Sigmoid colon (tissue), 7 donors: Measurements from ENCODE around the gene COX6B2. TPM values are rescaled to one million over a fixed set of nuclear protein-coding genes. Genes with fewer than 3 reads are reported as not detected.

Experiments used
- DNase-seq: peaks from one replicate; pipeline ENCODE4 v3.0.0-alpha.2; 2019
- H3K27ac ChIP-seq, 4 donors: fragments of 200-600 bp; sonication (generic); one replicate each; pipeline ENCODE4 v1.5.1; 2016 to 2019; ENCODE audit warnings: mild to moderate bottlenecking in 1 of 4
- H3K27me3 ChIP-seq, 3 donors: fragments of 200-600 bp; sonication (generic); one replicate each; pipeline ENCODE4 v1.5.1; 2019; ENCODE audit warnings: mild to moderate bottlenecking in 1 of 3
- H3K36me3 ChIP-seq, 4 donors: fragments of 200-600 bp; sonication (generic); one replicate each; pipeline ENCODE4 v1.5.1; 2016 to 2019
- H3K4me1 ChIP-seq, 4 donors: fragments of 200-600 bp; sonication (generic); one replicate each; pipeline ENCODE4 v1.5.1; 2017 to 2019
- H3K4me3 ChIP-seq, 4 donors: fragments of 200-600 bp; sonication (generic); one replicate each; pipeline ENCODE4 v1.5.1; 2017 to 2019; ENCODE audit warnings: mild to moderate bottlenecking in 2 of 4, moderate library complexity in 1 of 4
- H3K9me3 ChIP-seq, 4 donors: fragments of 200-600 bp in 3 of 4; sonication (generic) in 3 of 4; one replicate each; pipeline versions ENCODE4 v1.5.1 to v1.6.1; 2013 to 2019
- EP300 ChIP-seq, 4 donors: sonication (generic); formaldehyde crosslinking; IDR thresholded peaks; one replicate each; pipeline ENCODE4 v1.6.1; 2017; ENCODE audit warnings: antibody characterized with exemption in 4 of 4
- POLR2A ChIP-seq, 2 donors: fragments of 450-650 bp; IDR thresholded peaks; one replicate each; pipeline ENCODE4 v1.6.1; 2016; ENCODE audit warnings: antibody characterized with exemption in 2 of 2, mild to moderate bottlenecking in 2 of 2, moderate library complexity in 2 of 2
- POLR2AphosphoS5 ChIP-seq, 4 donors: sonication (generic); formaldehyde crosslinking; IDR thresholded peaks; one replicate each; pipeline ENCODE4 v1.6.1; 2017; ENCODE audit warnings: antibody characterized with exemption in 4 of 4
- WGBS, 2 donors: extraction: QIAGEN DNeasy Blood & Tissue Kit; methylation state at CpG; one replicate each; pipeline ENCODE4 v1.1.7; 2013; 5-methylcytosine and 5-hydroxymethylcytosine counted together
- intact Hi-C: fragments of 100-400 bp; cut with DNase I; formaldehyde crosslinking; loops from one replicate; pipeline ENCODE4 v1.15.1; 2023
- polyA plus RNA-seq, 3 donors: library from polyadenylated mRNA; stranded (reverse); fragments of 200-250 nt; gene quantifications; one replicate each; pipeline ENCODE4 v1.2.3, GENCODE V29; 2013
- total RNA-seq, 4 donors: library from RNA; depleted of rRNA; stranded (reverse); fragments of >200 nt; gene quantifications; one replicate each; pipeline ENCODE4 v1.1.0, GENCODE V29; 2016
- TF ChIP-seq, protein P1 (sequence below), 4 experiments: fragments of 450-650 bp in 3 of 4; fragments of 200-600 bp in 1 of 4; IDR thresholded peaks; one replicate each; pipeline ENCODE4 v1.5.1; 2016 to 2019; ENCODE audit warnings: antibody characterized with exemption in 4 of 4, mild to moderate bottlenecking in 3 of 4, moderate library complexity in 2 of 4
- donor health status: healthy with polysubstance abuse.
- donor health status: Bipolar disorder and iron deficiency.
- donor health status: healthy.

Gene COX6B2
- total and polyA plus RNA-seq, 7 donors = 0.16 to 3.8 (median 0.99) TPM; not detected in 3

DNA sequence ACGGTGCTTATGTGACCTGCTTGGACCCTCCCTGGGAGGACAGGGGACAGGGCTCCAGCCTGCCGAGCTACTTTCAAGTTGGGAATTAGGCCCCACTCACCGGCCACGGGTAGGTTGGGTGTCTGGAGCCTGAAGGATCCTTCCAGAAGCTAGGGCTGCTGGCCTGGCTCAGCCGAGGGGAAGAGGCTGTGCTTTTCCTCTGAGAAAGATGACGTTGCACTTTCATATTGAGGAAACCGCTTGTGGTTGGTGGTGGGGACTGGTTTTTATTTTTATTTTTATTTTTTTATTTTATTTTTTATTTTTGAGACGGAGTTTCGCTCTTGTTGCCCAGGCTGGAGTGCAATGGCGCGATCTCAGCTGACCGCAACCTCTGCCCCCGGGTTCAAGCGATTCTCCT lies 29.3 kb downstream of the COX6B2 start, which contains the start of gene TMEM150B:
Gene TMEM150B, minus strand, starts transcription at position 170 of the 400 bp plus-strand sequence. CDS start 4,305 bp downstream, outside the sequence.
- H3K4me1 ChIP-seq = peaks cover 0 to 2% (median 0%) of the 10 kb centered on the region in 4 donors
- peaks cover 0 to 5% (median 0%) of the 10 kb centered on the region in 3 donors for H3K27me3 ChIP-seq
- peak within 1 kb of the TSS in 1 of 4 donors; percentile 27 for H3K4me3 ChIP-seq
- intact Hi-C loops = no loop called here
- DNase-seq = no peak
- WGBS, 2 donors = 67 to 83% methylated on average over 14 of the region's 14 CpGs
- H3K9me3 ChIP-seq = no peaks in the 10 kb centered on the region
- H3K27ac ChIP-seq = peak within 1 kb of the TSS in 2 of 4 donors; percentile 27 to 48
- TF ChIP-seq POLR2AphosphoS5 (IDR thresholded peaks at IDR 0.05) (peak in 1 of 4 donors; percentile 24), EP300 (IDR thresholded peaks at IDR 0.05) (no peak), POLR2A (IDR thresholded peaks at IDR 0.05) (no peak)
- TF ChIP-seq, protein P1, sequence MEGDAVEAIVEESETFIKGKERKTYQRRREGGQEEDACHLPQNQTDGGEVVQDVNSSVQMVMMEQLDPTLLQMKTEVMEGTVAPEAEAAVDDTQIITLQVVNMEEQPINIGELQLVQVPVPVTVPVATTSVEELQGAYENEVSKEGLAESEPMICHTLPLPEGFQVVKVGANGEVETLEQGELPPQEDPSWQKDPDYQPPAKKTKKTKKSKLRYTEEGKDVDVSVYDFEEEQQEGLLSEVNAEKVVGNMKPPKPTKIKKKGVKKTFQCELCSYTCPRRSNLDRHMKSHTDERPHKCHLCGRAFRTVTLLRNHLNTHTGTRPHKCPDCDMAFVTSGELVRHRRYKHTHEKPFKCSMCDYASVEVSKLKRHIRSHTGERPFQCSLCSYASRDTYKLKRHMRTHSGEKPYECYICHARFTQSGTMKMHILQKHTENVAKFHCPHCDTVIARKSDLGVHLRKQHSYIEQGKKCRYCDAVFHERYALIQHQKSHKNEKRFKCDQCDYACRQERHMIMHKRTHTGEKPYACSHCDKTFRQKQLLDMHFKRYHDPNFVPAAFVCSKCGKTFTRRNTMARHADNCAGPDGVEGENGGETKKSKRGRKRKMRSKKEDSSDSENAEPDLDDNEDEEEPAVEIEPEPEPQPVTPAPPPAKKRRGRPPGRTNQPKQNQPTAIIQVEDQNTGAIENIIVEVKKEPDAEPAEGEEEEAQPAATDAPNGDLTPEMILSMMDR (IDR thresholded peaks at IDR 0.05) = no peak
- no peaks in the 10 kb centered on the region for H3K36me3 ChIP-seq

DNA sequence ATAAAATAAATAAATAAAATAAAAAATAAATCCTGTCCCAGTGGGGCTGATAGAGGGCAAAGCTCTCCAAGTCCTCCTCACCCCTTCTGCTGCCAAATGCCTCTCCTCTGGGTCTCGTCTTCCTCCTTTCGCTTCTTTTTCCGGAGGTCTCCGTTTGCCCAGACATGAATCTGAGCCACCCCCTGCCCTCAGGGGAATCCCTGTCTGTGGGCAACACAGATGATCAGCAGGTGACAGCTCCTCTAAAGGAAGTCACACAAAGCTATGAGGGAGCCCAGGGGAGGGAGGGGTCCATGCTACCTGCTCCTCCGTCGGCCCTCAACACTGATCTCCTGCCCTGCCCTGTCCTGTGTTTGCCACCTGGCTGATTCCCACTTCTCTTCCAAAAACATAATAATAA lies 29.9 kb downstream of the COX6B2 start:
- intact Hi-C loops = no loop called here
- H3K27me3 ChIP-seq = peaks cover 0 to 10% (median 4%) of the 10 kb centered on the region in 3 donors
- WGBS, 2 donors = 67 to 86% methylated on average over 6 of the region's 6 CpGs
- peak overlapping the region in 1 of 4 donors; percentile 48 for H3K27ac ChIP-seq
- no peak for DNase-seq
- TF ChIP-seq POLR2AphosphoS5 (IDR thresholded peaks at IDR 0.05) (no peak), POLR2A (IDR thresholded peaks at IDR 0.05) (no peak), EP300 (IDR thresholded peaks at IDR 0.05) (no peak)
- TF ChIP-seq, protein P1 (IDR thresholded peaks at IDR 0.05) = no peak
- no peaks in the 10 kb centered on the region for H3K9me3 ChIP-seq
- no peaks in the 10 kb centered on the region for H3K36me3 ChIP-seq
- H3K4me1 ChIP-seq = peaks cover 0 to 5% (median 0%) of the 10 kb centered on the region in 4 donors
- H3K4me3 ChIP-seq = peak overlapping the region in 1 of 4 donors; percentile 27

DNA sequence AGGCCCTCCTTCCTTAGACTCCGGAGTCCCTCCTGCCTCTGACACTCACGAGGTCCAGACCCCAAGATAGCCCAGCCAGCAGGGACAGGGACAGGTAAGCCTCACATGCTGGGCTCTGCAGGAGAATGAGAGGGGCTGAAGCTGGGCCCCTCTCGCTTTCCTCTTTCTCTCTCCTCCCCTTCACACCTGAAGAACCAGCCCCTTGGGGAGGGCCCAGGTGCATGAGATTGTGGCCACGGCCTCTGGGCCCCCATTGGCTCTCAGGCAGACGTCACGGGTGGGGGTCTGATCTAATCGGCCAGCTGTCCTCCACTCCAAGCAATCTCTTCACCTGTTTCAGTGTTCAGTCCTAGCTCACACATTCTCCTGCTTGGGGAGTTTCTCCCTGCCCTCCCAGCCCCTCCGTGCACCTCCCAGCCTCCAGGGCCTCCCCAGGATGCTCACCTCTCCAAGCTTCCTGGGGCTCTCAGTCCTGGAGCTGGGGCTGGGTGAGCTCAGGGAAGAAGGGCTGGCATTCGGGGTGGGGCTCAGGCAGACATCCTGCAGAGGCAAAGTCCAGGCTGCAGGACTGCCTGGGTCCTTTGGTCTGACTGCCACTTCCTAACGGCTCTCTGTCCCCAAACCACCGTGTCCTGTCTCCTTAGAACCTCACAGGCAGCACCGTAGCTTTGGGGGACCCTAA lies 32.2 kb downstream of the COX6B2 start:
- intact Hi-C loops = no loop called here
- Histone ChIP-seq H3K4me1 (peaks cover 0 to 5% (median 0%) of the 10 kb centered on the region in 4 donors), H3K27me3 (peaks cover 0 to 11% (median 6%) of the 10 kb centered on the region in 3 donors), H3K36me3 (no peaks in the 10 kb centered on the region), H3K9me3 (no peaks in the 10 kb centered on the region), H3K27ac (no peak overlapping the region), H3K4me3 (no peak overlapping the region)
- DNase-seq = no peak
- TF ChIP-seq POLR2A (IDR thresholded peaks at IDR 0.05) (no peak), POLR2AphosphoS5 (IDR thresholded peaks at IDR 0.05) (no peak), EP300 (IDR thresholded peaks at IDR 0.05) (no peak)
- TF ChIP-seq, protein P1 (IDR thresholded peaks at IDR 0.05) = no peak
- WGBS, 2 donors = 58 to 65% methylated on average over 12 of the region's 12 CpGs

DNA sequence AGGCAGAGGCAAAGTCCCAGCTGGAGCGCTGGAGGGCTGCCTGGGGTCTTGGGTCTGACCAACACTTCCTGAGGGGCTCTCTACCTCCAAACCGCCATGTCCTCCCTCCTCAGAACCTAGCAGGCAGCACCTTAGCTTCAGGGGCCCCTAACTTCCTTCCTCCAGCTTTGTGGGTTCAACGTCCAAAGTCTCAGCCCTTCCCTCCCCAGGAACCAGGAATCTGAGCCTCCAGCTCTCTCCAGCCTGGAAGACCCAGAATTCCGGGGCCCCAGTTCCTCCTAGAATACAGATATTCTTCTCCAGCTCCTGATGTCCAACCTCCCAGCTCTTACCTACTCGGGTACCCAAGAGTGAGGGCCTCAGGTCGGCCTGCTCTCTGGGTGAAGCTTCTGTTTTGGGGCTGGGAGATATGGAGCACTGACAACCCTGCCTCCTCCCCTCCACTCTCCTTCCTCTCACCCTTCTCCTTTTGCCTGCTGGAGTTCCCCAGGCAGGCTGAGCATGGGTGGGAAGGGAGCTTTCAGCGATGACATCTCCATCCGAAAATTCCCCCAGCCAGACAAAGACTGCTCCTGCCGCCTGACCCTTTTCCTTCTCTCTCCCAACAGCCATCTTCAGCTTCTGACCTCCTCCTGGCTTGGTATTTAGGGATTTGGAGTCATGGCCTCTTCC lies 32.9 kb downstream of the COX6B2 start:
- TF ChIP-seq EP300 (IDR thresholded peaks at IDR 0.05) = no peak
- TF ChIP-seq POLR2AphosphoS5 (IDR thresholded peaks at IDR 0.05) = no peak
- TF ChIP-seq, protein P1 (IDR thresholded peaks at IDR 0.05) = no peak
- no peak for TF ChIP-seq POLR2A (IDR thresholded peaks at IDR 0.05)
- Histone ChIP-seq H3K36me3 (no peaks in the 10 kb centered on the region), H3K27me3 (peaks cover 0 to 11% (median 6%) of the 10 kb centered on the region in 3 donors), H3K4me1 (peaks cover 0 to 5% (median 0%) of the 10 kb centered on the region in 4 donors), H3K9me3 (no peaks in the 10 kb centered on the region), H3K27ac (no peak overlapping the region), H3K4me3 (no peak overlapping the region)
- no peak for DNase-seq
- intact Hi-C loops = no loop called here
- 55 to 70% methylated on average over 9 of the region's 9 CpGs for WGBS, 2 donors
